Mesangial cell (primary cell): ENCODE measurements around the gene TPD52L3. TPM values are rescaled to one million over a fixed set of nuclear protein-coding genes. Genes with fewer than 3 reads are reported as not detected.

Experiments used
- total RNA-seq: library from RNA; depleted of rRNA; stranded (reverse); fragments of >200 nt; gene quantifications from 2 replicates; pipeline ENCODE4 v1.2.3, GENCODE V29; 2015

TPD52L3 gene
- total RNA-seq = not detected in 2 replicates

GRCh38 chr9:6328103-6328502 lies at the start of gene TPD52L3:
Gene TPD52L3, plus strand, starts transcription at chr9:6328375. Its CDS starts 221 bp downstream, at chr9:6328596.

Other genes starting within 250 kb of the TPD52L3 start
- gene IL33, start 112.6 kb upstream of the TPD52L3 start, total RNA-seq = not detected in 2 replicates
- 20.0 and 30.6 TPM in 2 replicates for gene UHRF2, start 84.8 kb downstream of the TPD52L3 start, total RNA-seq